NCI-H1930 (cell line): Measurements from ENCODE around the gene NCAM2.

Experiments used
- DNase-seq, 2 experiments: peaks; one replicate each; lab custom pipeline; 2025; lab: John Stamatoyannopoulos, UW

The NCAM2 gene

GRCh38 chr21:21216047-21216446 lies 217.8 kb downstream of the NCAM2 start:
- no peak for DNase-seq

DNA sequence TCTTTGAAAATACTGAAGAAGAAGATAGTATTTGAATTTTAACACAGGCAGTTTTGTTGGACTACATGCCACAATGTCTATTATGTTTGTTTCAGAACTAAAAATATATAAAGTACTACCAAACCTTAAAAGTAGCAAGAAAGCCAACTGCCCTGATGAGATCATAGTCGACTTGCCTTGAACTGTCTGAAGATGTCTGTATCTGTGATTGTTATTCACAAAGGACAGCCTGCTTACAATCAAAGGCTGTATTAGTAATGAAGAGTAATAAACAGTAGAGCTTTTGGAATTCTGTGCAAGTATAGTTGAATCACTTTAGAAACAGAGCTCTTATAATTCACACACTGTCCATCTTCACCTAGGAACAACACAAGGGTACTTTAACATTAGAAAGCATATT lies 228.3 kb downstream of the NCAM2 start:
- DNase-seq: no peak

GRCh38 chr21:21230672-21231071 lies 232.5 kb downstream of the NCAM2 start:
- no peak for DNase-seq

GRCh38 chr21:21231913-21232312 lies 233.7 kb downstream of the NCAM2 start:
- DNase-seq: no peak

DNA sequence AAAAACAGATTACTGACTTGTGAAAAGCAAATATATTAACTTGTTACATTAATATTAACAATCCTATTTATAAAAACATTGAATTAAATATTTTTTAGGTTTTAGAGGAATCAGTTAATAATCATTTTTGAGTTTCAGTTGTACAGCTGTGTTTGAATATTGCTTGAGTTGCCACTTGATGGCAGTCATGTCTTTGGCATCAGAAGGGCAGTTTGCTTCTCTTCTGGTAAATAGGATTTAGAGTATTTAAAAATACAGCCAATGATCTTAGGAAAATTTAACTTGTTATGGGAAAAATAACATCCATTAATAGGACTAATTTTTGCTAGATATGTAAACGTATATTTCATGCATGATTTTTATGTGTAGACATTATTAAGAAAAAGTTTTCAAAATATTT lies 234.1 kb downstream of the NCAM2 start:
- no peak for DNase-seq

- DNase-seq: no peak
Measured at GRCh38 chr21:21233051-21233450, 234.8 kb downstream of the NCAM2 start.

GRCh38 chr21:21236996-21237395 lies 238.8 kb downstream of the NCAM2 start:
- DNase-seq: no peak

DNA sequence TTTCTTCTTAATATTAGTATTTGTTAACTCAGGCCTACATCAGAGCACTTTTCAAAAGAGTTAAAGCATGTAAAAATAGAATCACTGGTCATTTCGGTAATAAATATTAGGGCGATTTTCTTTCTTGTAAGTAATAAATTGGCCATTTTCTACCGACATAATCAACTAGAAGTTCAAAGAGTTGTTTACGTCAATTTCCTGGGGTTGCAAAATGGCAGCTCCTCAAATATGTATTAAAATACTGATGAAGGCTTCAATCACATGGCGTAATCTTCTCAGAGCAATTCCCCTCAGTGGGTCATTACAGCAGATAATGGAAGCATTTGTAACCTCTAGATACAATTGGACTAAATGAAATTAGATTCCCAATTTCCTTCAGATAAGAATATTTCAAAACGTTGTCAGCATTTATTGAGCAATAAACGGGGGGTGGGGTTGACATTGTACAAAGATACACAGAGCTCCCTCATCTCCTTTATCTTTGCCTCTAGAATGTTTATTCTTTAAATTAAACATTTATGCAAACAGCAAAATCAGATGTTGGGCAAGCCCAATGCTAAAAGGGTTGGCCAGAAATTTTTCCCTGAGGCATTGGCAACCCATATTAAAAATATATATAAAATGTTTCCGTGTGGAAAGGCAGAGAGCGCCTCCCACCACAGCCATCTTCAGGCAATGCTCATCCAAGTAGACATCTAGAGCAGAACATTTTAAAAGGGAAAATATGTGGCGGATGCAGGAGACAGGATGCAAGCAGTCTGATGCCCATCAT lies 240.6 kb downstream of the NCAM2 start:
- DNase-seq: no peak

DNA sequence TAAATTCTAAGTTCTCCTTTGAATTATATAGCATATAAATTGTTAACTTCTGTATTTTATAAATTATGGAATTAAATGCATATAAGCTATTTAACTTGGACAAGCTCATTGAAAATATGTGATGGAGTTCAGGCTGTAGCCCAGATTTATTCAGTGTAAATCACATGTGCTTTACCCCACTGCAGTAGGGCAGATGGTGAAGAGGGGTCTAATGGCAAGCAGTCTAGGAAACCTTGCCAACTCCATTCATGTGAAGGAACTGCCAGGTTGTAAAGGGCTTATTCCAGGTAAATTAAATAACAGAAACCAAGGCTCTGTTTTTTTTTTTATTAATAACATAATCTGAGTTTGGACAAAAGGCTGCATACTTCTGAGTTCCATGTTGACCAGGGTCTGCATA lies 243.2 kb downstream of the NCAM2 start:
- DNase-seq: no peak

GRCh38 chr21:21246007-21246406 lies 247.8 kb downstream of the NCAM2 start:
- no peak for DNase-seq

DNA sequence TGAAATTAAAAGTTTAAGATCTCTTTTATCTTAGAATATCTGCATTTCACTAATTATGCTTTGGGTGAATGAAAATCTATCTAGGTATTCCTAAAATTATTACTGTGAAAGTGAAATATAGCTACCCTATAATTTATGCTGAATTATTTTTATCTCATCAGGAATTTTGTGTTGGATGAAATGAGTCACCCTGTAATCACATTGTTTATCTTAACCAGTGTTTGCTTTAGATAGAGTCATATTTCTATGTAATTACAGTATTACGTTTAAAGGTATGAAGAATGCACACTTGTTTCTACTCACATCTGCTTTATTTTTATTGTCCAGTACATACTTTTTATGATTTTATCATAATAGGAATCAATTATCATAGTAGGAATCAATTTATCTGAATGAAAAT lies 249.2 kb downstream of the NCAM2 start:
- no peak for DNase-seq

GRCh38 chr21:21262048-21262447 lies 263.8 kb downstream of the NCAM2 start:
- DNase-seq: no peak

DNA sequence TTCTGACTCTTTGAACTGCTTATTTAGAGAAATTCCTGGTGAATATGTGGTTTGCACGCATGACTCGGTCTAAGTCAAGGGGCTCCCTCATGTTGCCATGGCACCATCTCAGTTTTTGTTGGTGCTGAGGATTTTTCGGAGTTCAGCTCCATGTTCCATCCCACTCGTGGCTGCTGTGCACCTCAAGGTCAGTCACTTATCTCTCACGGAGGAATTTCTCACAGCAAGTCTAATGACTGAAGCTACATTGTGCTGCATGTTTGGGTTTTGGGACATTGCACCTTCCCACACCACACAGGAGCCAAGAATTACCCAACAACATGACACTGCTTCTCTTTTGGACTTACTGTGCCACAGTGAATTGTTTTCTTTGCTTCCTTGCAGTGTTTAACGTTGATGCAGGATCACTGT lies 269.9 kb downstream of the NCAM2 start:
- no peak for DNase-seq

DNA sequence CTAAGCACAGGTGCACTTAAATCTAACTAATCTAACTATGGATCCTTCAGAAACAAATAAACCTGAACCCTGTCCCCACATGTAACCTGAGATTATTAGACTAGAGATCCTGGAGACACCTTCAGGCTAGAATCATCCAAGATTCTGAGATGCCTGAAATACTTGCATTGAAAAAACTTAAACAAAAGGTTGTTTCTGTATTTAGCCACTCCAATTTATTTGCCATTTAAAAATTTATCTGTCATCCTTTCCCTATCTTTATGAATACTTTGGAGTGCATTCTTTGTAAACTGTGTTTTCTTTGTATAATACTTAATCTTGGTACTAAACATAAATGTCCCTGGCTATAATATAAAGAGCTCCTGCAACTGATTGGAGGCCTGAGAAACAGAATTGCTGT lies 270.7 kb downstream of the NCAM2 start:
- DNase-seq: no peak

DNA sequence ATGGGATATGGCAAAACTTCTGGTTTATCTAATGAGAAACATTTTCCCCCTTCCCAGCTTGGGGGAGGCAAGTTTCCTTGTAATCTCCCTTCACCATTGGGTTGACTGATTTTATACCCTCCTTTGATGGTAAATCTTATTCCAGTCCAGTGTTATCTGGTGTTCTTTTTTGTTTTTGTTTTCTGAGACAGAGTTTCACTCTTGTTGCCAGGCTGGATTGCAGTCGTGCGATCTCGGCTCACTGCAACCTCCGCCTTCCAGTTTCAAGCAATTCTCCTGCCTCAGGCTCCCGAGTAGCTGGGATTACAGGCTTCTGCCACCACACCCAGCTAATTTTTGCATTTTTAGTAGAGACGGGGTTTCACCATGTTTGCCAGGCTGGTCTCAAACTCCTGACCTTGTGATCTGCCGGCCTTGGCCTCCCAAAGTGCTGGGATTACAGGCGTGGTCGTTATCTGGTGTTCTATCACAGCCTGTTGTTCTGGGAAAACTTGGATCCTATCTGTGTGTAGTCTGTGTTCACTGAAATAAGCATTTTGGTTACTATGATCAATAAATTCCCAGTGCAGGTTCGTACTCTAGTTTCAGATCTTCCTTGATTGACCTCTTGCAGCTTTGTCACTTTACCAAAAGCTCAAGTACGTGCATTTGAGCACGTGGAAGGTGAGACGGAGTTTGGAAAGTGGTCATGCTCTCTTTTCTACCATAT lies 281.1 kb downstream of the NCAM2 start:
- DNase-seq: no peak

DNA sequence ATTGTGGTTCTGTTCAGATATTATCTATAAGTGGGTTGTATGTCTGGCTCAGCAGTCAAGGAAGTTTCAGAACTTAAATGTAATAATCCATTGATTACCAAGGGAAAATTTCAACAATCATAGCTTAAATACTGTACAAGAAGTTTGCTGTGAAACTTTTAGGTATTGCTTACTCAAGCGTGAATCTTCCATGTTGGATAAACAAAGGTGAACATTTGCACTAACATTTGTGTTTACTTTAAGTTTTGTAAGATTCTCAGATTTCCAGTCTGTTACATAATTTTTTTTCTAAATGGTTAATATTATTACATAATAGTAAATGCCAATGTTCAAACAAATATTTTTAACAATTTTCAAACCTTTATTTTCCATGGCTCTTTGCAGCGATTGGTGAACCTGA lies 285.6 kb downstream of the NCAM2 start:
- no peak for DNase-seq

GRCh38 chr21:21286170-21286798 lies 288.1 kb downstream of the NCAM2 start:
- DNase-seq: no peak

DNA sequence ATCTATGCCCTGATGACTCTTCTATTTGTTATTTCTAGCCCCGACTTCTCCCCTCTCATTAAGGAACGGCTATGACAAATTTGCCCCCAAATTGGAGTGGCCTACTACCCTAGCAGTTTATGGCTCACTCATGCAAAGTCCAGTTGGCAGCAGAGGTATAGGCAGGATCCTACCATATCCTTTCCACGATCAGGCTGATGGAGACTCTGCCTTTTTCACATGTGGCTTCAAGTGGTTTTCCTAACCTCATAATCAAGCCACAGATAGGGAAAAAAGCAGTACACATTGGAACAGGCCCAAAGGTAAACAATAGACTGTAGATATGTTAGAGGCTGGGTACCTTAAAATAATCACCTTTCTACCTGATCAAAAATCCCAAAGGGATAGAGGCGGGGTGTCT lies 292.5 kb downstream of the NCAM2 start:
- DNase-seq: no peak

DNA sequence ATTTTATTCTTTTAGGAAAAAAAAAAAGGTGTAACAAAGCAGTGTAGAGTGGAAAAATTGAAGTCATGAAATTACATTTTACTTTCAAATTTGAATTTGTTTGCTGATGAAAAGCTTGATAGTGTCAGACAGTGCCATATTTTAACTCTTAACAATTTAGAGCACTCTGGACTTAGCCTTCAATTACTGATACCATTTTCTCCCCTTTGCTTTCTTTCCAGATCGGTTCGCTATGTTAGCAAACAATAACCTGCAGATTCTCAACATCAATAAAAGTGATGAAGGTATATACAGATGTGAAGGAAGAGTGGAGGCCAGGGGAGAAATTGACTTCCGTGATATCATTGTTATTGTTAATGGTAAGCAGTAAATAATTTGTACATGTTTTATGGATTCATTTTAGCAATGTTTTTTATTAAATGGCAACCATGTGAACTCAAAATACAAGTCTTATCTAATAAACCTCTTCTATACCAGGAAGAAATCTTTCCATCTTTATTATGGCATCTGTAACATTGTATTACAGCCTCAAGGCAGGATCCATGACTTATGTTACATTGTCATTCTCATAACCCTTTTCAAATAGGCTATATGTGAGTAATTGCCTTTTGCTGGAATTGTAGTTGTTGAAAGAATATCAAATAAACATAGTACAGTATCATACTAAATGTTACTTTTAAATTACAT lies 293.8 kb downstream of the NCAM2 start:
- no peak for DNase-seq

DNA sequence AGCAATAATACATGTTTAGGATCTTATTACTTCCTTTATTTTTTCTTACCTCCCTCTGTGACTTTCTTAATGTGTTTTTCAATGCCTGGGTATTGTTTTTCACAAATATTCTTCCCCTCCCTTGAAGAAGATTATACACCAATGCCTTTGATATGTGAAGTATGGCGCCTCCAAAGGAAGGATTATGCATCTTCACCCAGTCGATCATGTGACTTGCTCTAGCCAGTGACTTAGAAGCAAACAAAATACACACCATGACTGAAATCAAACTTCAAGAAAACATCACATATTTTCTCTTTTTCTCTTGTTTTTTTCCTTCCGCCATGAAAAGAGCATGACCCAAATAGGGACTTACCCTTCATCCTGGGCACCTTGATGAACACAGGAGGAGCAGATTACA lies 297.1 kb downstream of the NCAM2 start:
- DNase-seq: no peak

GRCh38 chr21:21297211-21297610 lies 299.0 kb downstream of the NCAM2 start:
- DNase-seq: no peak

GRCh38 chr21:21301013-21301412 lies 302.8 kb downstream of the NCAM2 start:
- no peak for DNase-seq

GRCh38 chr21:21309510-21309909 lies 311.3 kb downstream of the NCAM2 start:
- no peak for DNase-seq
